Peyer's patch (tissue), 4 donors: ENCODE measurements around the gene ABCC6.
"Not testable (repeated sequence)": the region's sequence is repeated elsewhere in the genome, so short reads cannot be mapped to it uniquely, and the experiment has no call there.

ENCODE experiments used
- POLR2A ChIP-seq, 2 donors: fragments of 450-650 bp; IDR thresholded peaks; one replicate each; pipeline ENCODE4 v1.5.1; 2017; ENCODE audit warnings: antibody characterized with exemption in 2 of 2, mild to moderate bottlenecking in 2 of 2, moderate library complexity in 2 of 2
- TF ChIP-seq, protein P1 (sequence below), 6 experiments: fragments of 450-650 bp in 4 of 6; fragments of 200-600 bp in 2 of 6; sonication (generic) in 1 of 6; IDR thresholded peaks; one replicate each; pipeline ENCODE4 v1.5.1; 2017 to 2019; ENCODE audit warnings: antibody characterized with exemption in 6 of 6, mild to moderate bottlenecking in 3 of 6, moderate library complexity in 1 of 6

DNA sequence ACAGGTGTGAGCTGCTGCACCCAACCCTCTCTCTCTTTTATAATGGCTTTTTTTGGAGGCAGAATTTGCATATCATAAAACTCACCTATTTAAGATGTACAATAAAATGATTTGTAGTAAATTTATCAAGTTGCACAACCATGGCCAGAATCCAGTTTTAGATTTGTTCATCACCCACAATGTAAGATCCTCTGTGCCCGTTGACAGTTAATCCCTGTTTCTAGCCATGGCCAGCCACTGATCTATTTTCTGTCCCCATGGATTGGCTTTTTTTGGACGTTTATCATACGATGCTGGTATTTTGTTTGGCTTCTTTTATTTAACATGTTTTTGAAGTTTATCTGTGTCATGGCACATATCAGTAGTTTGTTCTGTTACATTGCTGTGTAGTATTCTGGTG is 44.4 kb upstream of the ABCC6 start:
- TF ChIP-seq, protein P1, sequence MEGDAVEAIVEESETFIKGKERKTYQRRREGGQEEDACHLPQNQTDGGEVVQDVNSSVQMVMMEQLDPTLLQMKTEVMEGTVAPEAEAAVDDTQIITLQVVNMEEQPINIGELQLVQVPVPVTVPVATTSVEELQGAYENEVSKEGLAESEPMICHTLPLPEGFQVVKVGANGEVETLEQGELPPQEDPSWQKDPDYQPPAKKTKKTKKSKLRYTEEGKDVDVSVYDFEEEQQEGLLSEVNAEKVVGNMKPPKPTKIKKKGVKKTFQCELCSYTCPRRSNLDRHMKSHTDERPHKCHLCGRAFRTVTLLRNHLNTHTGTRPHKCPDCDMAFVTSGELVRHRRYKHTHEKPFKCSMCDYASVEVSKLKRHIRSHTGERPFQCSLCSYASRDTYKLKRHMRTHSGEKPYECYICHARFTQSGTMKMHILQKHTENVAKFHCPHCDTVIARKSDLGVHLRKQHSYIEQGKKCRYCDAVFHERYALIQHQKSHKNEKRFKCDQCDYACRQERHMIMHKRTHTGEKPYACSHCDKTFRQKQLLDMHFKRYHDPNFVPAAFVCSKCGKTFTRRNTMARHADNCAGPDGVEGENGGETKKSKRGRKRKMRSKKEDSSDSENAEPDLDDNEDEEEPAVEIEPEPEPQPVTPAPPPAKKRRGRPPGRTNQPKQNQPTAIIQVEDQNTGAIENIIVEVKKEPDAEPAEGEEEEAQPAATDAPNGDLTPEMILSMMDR (IDR thresholded peaks at IDR 0.05): not testable (repeated sequence)
- TF ChIP-seq POLR2A (IDR thresholded peaks at IDR 0.05): not testable (repeated sequence)
